ENCODE results near the gene CCDC50.

The CCDC50 gene

DNA sequence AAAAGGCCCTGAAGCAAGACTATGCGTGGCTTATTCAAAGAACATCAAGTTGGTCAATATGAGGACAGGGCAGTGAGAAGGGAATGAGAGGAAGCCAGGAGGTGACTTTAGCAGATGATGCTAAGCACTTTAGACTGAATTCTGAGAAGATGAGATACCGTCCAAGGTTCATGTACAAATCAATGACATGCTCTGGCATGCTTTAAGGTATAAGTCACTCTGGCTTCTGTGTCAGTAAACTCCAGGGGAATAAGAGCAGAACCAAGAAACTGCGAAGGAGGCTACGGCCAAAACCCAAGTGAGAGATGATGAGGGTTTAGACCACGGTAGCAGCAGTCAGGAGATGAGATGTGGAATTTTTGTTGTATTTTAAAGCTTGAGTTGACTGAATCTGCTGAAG, 8.9 kb upstream of the CCDC50 start:
- DNase-seq, result no peak

DNA sequence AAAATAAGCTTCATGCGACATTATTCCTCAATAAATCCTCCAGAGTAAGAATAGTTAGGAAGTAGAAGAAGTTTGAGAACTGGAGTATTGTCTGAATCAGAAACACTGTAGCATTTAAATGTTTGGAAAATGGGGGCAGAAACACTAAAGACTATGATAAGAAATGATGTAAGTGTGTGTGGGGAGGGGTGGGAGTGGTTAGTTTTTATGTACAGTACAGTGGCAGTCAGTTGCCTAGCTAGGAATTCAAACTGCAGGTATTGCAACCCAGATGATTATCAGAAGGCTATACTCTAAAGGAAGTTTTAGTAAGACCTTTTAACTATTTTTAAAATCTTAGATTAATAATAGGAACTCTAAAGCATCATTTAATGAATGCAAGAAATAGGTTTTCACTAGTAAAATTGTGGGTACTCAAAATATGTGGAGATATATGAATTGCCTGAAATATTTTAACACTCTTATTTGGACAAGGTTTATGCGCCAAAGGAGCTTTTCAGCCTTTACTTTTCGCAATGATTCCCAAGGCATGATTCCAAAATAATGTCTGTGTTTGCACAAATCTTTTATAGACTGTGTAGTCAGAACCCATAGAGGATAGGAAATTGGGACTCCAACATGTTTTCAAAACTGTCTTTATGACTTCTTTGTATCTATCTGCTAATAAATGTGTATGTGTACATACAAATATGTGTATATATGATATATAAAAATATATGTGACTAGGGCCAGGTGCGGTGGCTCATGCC, 8.0 kb upstream of the CCDC50 start:
- DNase-seq, result no peak

DNA sequence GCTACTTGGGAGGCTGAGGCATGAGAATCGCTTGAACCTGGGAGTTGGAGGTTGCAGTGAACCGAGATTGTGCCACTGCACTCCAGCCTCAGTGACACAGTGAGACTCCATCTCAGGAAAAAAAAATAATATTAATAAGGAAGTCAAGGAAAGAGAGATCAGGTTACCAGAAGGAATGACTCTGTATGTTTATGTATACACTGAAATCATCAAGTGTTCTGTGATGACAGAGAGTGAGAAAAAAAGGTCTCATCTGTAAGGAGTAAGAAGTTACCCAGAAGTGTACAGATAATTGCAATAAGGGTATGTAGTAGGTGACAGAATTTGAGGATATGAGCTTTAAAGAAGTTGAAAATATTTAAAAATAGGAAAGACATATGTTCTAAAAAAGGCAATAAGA, 4.3 kb upstream of the CCDC50 start:
- DNase-seq, result no peak

DNA sequence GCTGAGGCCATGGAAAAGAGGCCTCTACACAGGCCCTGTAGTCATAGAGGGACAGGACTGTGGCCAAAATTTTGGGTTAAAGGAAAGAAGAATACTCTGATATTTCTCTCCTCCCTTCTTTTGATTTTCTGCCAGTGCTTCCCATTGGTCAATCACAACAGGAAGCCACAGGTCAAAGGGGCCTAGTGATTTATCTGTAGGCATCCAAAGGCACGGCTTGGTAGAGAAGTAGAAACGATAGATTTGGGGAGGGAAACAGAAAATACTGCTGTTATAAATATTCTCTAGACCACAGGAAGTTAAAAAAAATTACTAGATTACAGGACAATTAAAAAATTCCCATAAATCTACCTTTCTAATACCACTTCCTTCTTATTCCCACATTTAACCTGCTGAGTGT, 1.7 kb upstream of the CCDC50 start:
- DNase-seq, result no peak

DNA sequence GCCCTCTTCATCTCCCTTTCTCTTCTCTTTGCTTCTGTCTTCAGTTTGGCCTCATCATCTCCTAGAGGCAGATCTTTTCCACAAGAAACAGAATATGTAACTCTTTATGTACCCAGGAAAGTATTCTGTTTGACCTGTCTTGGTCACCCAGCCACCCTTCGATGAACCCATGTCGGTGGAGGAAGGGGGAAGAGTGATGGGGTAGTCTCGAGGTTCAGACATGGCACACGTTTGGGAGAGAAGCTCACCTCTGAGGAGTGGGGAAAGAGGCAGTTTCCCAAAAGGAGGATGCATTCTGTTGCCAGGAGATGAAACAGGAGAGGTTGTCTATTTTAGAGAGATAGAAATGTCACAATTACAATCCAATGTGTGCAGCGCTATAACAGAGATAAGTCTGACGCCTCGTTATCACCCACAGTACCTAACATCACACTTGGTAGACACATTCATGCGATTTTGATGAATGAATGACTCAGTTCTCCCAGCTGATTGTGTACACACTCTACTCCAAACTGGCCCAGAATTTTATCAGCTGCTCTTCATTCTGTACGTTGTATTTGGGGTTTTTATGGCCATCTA, 722 bp upstream of the CCDC50 start:
- no peak for DNase-seq

DNA sequence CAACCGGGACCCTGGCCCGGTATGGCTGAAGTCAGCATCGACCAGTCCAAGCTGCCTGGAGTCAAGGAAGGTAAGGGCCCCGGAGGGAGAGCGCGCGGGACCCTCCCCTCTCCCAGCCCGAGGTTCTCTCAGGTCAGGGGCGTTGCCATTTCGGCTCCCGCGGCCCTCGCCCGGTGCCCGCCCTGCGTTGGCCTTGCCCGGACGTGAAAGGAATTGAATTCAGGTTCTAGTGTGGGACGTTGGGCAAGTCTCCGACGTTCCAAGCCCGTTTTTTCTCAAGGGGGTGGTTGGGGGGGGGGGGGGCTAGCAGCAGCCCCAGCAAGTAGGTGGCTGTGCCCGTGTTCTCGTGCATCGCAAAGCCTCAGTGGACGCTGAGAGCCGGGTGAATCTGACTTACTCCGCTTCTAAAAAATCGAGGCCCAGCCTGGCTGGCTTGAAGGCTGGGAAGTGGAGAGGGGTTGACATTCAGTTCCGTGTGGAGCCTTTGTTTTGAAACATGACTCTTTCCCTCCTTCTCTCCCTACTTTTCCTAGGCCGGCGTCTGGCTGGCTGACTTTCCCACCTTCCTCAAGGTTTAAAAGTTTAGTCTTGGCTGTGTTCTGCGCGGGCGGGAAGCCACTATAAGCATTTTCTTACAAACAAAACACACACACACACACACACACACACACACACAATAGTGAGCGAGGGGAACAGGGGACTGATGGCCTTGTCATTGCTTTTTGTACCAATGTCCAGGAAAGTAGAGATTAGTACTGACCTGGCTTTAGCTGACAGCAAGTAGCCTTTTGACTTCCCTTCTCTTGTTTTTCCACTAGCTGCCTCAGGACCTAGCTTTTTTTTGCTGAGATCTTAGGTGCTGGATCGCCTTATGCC, 698 bp downstream of the CCDC50 start, which contains the start of gene UTS2B:
Gene UTS2B, minus strand, starts transcription at position 873 of the 876 bp plus-strand sequence. CDS start 48,337 bp downstream, outside the sequence.
- peak; percentile 70 for DNase-seq

DNA sequence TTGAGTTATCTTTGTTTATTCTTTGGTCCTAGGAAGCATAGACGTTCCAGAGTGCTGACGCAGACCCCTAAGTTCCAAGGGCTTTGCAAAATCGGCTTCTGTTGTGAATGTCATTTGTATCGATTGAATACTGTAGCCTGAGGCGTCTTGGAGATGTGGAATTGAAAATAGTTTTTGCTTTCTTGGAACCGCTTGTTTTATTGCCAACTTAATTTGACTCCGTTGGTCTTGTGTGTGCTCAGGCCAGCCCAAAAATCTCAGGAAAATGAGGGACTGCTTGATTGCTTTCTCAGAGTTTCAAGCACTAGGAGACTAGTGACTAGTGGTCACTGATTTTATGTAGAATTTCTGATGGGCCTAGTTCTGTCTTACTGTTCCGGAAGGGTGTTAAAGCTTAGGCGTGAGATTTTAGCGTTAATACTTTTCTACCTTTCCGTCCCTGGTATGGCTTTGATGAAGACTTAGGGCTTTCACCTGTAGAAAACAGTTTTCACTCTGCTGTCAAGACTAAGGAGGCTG, 1.4 kb downstream of the CCDC50 start:
- peak; percentile 83 for DNase-seq

DNA sequence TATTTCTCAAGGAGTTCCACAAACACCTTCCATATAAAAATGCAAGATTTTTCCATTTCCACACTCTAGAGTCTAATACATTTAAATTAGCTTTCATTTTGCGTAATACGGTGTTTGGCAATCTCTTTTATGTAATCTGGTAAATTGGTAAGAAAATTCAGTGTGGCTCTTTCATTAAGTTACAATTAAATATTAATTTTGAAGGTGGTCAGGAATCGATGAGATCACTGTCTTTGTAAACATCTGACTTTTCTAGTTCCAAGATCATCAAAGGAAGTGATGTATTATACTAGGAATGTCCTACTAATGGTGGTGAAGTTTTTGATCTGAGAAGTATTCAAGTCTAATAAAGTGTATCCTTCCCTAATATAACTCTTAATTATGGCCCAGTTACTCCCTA, 2.2 kb downstream of the CCDC50 start:
- DNase-seq, result peak; percentile 59

DNA sequence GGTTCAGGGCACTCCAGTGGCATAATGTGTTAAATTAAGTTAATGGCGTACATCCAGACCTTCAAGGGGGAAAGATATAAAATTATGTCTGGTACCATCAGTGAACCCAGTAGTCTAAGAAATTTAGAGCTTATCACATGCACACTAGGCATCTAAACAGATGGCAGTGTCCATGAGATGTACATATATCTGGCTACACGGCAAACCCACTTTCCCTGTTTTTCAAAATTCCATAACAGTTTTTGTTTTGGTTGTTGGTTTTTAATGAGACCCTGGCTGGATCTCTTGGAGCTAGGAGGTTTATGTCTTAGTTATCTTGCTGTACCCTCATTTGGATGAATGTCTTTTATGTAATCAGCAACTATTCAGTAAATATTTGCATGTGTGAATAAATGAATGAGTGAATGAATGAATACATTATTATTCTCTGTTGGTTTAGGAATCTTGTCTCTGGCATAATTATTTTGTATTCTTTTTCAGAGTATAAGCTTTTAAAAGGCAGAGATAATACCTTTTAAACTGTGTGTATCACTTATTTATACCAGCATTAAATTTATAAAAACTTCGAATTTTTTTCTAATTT, 4.2 kb downstream of the CCDC50 start:
- DNase-seq, result no peak

DNA sequence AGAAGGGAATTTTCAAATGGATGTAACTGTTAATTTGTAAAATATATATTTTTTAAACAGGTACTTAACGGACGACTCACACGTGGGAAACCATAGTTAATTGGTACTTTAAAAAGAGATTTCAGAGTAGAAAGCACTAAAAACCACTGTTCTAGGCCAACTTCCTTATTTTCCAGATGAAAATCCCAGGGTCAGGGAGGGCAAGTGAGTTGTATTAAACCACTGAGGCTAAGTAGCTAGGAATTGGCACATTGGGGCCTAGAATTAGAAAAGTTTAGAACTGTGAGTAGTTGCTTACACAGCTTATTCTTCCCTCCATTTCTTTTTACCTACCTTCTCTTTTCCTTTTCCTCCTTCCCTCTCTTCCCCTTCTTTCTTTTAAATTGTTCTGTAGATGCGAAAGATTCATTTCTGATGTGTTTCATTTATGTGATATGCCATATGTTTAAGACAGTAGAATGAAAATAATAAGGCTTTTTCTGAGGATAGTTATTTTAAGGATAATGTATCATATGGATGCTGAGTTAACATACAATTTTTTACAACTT, 5.2 kb downstream of the CCDC50 start:
- DNase-seq, result no peak

DNA sequence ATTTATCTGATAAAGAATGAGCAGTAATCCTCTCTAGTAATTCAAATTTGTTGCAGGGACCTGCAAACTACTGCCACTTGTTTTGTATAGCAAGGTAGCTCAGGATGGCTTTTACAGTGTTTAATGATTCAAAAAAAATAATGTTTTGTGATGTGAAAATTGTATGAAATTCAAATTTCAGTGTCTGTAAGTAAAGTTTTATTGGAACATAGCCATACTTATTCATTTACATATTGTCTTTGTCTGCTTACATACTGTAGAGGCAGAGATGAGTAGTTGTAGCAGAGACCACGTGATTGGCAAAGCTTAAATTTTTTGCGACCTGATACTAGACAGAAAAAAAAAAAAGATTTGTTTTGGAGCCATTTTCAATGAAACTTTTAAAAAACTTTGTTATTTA, 7.6 kb downstream of the CCDC50 start:
- no peak for DNase-seq

DNA sequence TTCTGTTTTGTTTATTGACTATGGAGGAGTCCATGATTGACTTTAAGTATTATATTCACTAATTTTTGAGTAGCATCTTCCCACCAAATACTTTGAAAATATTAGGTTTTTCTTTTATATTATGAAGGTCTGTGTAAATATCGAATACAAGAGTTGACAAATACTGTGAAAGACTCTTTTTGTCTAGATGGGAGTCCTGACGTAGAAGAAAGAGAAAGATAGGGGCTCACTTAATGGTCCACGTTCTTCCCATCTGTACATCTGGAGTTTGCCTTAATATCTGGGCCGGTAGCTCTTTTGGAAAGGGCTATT, 8.9 kb downstream of the CCDC50 start:
- DNase-seq, result no peak

DNA sequence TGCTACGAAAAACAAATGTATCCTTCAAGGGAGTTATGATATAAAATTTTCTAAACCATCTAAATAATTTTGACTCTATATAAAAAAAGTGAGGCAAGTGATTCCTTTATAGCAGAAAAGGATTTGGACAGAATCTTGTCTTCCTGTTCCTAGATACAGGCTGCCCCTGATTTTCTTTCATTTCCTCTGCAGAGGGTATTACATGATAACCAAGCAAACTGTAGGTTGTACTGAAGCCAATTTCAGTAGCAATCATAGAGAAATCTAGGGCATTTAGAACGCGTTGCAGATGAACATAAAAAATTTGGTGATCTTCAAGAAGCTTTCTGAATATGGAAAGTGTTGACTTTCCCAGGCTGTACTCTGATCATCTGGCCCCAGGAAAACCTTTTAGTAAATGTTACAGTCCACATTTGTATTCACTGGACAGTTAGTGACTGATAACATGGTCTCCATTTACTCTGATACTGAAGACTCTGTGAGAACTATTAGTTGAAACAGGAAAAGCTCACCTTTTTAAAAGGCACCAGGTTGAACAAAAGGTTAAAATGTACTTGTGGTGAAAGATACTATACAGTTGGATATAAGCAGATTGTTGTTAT, 10.2 kb downstream of the CCDC50 start:
- DNase-seq, result no peak

DNA sequence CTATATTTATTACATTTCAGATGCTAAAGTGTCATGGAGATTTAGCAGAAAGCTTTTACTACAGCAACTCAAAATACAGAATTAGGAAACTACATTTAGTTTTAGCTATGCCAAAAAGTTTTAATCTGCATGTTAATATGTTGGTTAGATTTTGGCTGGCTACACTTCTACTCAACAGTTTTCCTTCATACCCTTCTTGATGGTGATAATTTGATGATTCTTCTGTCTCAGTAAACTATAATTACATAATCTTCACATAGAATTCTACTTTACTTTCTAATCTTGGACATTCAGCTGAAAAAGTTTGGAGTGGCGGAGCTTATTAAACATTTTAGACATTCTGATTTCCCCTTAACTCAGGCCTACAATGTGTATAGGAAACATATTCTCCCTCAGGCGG, 11.2 kb downstream of the CCDC50 start:
- DNase-seq, result no peak

DNA sequence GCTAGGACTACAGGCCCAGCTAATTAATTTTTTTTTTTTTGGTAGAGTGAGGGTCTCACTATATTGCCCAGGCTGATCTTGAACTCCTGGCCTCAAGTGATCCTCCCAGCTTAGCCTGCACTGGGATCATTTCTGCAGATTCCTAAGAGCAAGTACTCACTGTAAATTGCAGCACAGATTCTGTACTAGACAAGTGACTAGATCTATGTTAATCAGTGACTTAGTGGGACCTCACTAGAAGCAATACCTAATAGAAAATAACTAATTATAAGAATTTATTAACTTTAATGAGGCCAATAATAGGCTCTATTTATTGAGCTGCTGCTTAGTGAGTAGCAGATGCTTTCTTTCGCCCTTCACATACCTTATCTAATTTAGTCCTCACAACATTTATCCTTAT, 11.8 kb downstream of the CCDC50 start:
- no peak for DNase-seq

DNA sequence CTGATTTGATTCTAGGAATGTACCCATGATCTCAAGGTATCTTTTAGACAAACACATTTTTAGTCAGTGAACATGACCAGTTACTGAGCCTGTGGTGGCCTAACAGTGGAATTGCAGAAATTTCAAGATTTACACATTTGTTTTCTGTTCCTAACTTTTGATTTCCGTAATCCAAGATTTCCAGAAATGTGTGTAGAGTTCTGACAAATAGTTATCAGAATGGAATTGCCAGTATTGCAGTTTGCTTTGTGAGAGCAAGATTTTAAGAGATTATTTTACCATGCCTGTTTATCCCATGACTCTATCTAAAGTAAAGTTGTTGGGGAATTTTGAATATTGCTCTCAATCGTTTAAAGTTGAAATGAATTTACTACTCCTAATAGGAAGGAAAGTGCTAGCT, 12.8 kb downstream of the CCDC50 start:
- no peak for DNase-seq

DNA sequence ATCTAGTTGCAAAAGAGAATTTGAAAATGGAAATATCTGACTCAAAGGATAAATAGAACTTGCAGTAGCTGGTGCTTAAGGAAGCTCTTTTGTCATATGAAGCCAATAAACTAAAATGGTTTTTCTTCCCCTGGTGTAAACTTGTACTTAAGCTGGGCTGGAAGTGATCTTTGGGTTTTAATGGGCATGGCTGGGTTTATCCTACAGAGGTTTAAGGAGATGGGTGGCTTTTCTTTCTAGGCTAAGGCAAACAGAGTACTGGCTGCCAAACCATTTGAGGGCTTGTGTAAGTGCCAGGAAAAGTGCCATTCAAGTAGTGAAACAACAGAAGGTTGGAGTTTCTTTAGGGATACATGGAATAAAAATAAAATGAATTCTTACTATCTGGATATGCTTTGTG, 13.2 kb downstream of the CCDC50 start:
- DNase-seq, result no peak

DNA sequence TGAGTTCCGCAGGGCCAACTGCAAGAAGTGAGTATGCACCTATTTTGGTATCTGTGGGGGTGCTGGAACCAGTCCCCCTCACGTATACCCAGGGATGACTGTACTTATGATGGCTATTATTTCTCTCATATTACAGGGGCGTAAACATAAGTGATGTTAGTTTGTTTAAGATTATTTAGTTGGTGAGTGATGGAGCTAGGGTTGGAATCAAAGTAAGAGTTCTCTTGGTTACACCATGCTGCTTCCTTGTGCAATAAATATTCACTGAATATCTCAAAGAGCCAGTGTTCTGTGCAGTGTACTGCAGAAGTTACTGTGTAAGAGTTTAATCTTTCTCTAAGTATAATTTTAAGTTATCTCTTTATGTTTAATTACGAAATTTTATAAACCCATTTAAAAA, 13.9 kb downstream of the CCDC50 start:
- DNase-seq, result no peak

DNA sequence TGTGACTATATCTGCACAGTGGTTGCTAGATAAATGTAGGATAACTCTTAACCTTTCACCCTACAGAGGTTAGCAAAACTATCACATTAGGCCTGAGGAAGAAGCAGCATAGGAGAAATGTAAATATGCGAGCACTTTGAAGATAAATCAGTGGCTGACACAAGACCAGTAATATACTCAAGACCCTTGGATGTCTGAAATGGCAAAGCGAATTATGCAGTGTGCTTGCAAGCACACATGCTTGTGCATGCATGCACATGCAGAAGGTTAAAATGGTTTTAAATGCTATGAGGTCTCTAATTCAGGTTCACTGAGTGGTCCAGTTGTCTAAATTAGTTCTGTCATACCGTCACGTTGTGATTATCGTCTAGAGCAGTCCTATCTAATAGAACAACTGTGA, 14.7 kb downstream of the CCDC50 start:
- DNase-seq, result no peak

DNA sequence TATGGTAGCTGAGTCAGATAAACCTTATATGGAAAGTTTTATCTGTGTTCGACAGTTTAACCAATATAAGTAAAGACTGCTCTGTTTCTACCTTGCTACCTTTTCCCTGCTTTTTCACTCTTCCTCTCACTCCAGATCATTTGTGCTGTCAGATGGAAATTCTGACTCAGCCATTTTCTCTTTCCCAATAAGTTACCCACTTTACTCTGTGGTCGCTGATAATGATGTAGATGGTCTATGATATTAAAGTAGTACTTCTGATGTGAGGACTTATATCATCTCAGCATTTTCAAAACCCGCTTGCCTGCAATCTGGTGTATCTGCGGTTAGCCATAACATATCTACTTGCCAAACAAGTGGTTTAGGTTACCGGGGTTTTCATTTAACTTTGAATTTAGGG, 16.1 kb downstream of the CCDC50 start:
- DNase-seq, result peak; percentile 44

DNA sequence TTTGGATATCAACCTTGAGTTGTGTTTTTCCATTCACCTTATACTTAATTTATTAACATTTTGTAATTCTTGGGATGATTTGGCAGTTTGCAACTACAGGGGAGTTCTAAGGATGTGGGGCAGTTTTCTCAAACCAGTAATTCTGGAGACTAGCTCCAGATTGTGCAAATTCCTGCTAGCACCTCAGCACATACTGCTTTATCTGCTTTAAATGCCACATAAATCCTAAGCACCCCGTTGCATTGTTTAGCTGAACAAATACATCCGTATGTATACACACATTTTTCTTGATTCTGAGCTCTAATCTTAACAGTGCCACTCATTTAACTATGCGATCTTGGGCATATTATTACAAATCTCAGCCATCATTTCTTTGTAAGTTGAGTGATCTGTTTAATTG, 18.0 kb downstream of the CCDC50 start:
- no peak for DNase-seq

DNA sequence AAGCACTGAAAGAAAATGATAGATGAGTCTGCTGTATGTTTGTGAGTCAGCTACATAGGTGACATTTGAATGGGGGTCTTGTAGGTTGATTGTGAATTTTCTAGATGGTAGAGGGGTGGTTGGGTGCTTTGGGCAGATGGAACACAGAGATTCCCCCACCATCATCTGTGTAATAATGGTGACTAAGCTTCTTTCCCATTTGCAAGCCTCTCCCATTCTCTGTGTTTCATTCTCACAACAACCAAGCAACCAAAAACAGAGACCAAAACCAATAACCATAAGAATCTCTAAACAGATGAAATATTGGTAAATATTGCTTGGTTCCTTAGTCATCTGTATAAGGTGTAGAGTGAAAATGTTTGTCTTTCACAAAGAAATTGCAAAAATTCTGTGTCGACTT, 18.9 kb downstream of the CCDC50 start:
- no peak for DNase-seq
